Activated T-helper 1 cell treated with Interleukin-2 at 50 U/mL for 16 hours (primary cell): ENCODE results near the gene TMEM187.

ENCODE experiments used
- DNase-seq: peaks from one replicate; pipeline ENCODE4 v3.0.0-alpha.2; 2020; ENCODE audit warnings: low read depth

TMEM187 gene

GRCh38 chrX:154020536-154021115 lies 48.1 kb downstream of the TMEM187 start:
- DNase-seq = no peak

GRCh38 chrX:154021131-154021611 lies 48.6 kb downstream of the TMEM187 start:
- no peak for DNase-seq

- DNase-seq = no peak
These were observed 49.6 kb downstream of the TMEM187 start for GRCh38 chrX:154022108-154022507.

DNA sequence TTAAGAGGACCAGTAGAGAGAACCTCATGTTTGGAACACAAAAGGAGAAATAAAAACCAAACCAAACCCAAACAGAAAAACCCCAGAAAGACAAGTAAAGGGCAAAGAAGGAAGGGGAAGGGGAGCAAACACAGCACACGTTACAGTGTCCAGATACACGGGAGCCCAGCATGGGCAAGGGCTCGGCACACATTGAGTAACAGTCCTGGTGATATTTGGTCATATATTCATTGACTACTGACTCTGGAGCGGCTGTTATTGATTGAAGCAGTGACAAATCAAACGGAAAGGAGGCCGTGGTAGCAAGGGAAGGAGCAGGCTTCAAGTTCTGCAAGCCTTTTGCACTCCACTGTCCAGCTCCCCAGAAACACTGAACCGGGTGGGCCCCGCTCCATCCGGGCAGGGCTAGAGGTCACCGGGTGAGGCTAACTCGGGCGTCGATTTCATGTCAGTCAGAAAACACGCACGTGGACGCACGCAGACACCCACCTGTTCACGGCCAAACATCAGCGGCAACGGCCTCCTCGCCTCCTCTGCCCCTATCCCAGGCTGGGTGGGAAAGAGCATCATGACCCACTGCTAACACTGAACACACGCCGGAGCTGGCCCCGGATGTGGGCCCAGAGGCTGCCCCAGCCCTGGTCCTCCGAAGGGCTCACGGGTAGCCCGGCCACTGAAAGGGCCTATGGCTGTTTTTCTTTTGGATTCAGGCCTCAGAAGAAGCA lies 50.9 kb downstream of the TMEM187 start:
- no peak for DNase-seq

DNA sequence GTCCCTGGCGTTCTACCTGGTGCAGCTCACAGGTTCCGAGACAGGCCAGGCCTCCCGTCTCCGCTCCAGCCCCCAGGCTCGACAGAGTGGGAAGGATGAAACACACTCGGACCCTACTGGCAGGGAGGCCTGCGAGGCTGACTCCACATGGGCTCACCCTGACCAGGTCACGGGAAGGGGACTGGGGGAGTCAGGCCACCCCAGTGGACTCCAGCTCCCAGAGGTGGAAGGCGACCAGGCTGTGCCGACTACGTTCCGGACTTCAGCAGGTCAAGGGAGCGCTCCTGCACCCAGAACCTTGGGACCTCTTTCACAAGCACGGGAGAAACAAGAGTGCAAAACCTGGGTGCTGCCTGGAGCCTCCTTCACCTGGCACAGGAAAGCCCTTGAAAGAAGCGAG lies 51.7 kb downstream of the TMEM187 start:
- DNase-seq = no peak

GRCh38 chrX:154025230-154025629 lies 52.7 kb downstream of the TMEM187 start:
- no peak for DNase-seq

GRCh38 chrX:154026136-154027021 lies 53.8 kb downstream of the TMEM187 start:
- DNase-seq = no peak

DNA sequence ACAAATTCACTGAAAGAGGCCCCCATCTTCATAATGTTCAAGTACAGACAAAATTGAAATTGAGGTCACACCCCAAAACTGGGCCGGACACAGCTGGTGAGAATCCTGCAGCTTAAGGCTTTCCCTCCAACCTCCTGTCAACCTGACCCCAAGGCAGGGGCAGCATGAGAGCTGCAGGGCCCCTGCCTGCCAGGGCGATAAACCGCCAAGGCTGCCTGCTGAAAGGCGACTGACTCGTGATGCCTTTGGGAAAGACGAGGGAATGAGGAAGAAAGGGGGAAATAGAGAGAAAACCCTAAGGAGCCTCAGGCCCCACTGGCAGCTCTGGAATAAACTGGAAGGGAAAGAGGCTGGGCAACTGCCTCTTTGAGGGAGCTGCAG lies 54.5 kb downstream of the TMEM187 start:
- DNase-seq = no peak

DNA sequence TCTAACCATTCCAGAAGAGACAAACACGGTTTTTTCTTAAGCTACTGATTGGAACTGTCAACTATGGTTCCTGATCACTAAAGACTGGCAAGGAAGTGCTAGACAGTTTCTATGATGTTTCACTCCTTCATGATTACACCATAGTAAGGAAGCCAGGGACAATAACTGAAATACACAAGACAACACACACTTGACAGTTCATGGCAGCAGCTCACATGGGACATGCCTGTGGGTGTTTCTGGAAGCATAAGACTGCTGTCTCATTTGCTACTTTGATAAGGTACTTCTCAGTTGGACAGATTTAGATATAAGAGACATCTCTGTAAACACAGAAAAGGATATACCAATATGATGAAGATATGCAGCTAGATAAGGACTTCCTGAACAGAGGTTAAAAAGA lies 55.4 kb downstream of the TMEM187 start:
- no peak for DNase-seq

GRCh38 chrX:154028502-154029184 lies 56.1 kb downstream of the TMEM187 start:
- DNase-seq = no peak

DNA sequence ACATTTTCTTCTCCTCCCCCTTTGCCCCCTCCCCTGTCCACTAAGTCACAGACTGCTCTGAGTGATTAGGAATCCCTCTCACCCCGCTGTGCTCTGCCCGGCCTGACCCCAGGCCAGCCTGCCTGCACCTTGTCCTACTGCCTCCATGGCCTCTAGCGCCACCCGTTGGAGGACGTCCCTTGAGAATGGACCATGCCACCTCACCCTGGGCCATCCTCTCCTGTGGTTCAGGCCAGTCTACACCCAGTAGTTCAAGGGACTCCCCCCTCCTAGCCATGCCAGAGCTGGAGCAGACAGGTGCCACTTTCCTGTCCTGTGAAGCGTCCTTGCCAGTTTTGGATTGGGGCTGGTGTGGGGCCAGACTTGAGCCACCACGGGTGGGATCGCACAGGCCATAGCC lies 56.9 kb downstream of the TMEM187 start:
- no peak for DNase-seq

GRCh38 chrX:154030266-154030665 lies 57.7 kb downstream of the TMEM187 start:
- DNase-seq = no peak

- DNase-seq = no peak
These were observed 58.3 kb downstream of the TMEM187 start for GRCh38 chrX:154030715-154031305.

DNA sequence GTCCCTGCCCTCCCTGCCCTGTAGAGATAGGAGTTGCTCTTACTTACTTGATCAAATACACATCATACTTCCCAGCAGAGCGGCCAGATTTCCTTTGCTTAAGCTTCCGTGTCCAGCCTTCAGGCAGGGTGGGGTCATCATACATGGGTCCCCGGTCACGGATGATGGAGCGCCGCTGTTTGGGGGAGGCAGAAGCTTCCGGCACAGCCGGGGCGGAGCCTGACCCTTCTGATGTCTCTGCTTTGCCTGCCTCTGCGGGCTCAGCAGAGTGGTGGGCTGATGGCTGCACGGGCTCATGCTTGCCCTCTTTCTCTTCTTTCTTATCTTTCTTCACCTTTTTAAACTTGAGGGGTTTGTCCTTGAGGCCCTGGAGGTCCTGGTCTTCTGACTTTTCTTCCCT lies 59.6 kb downstream of the TMEM187 start:
- no peak for DNase-seq

- DNase-seq = no peak
These were observed 60.1 kb downstream of the TMEM187 start for GRCh38 chrX:154032653-154033052.
